ENCODE measurements around the gene CBL. TPM values are rescaled to one million over a fixed set of nuclear protein-coding genes. Genes with fewer than 3 reads are reported as not detected.

CBL gene
- total and polyA plus RNA-seq, 9 donors: 3.6 to 17.9 (median 12.3) TPM

GRCh38 chr11:119295178-119295577 is 89.0 kb downstream of the CBL start:
- Histone ChIP-seq H3K4me1 (ENCODE audit: insufficient read depth) (no peaks in the 10 kb centered on the region), H3K27me3 (no peaks in the 10 kb centered on the region), H3K9me3 (no peaks in the 10 kb centered on the region), H3K27ac (no peak overlapping the region), H3K36me3 (no peaks in the 10 kb centered on the region), H3K4me3 (no peak overlapping the region)
- DNase-seq: no peak
- TF ChIP-seq EP300 (IDR thresholded peaks at IDR 0.05): no peak
- no peak for TF ChIP-seq CTCF (IDR thresholded peaks at IDR 0.05)
- no peak for TF ChIP-seq POLR2A (IDR thresholded peaks at IDR 0.05)
- intact Hi-C loops (cut with DNase I): no loop called here
- WGBS, 3 donors: 51 to 59% (median 55%) methylated on average over 3 of the region's 3 CpGs

DNA sequence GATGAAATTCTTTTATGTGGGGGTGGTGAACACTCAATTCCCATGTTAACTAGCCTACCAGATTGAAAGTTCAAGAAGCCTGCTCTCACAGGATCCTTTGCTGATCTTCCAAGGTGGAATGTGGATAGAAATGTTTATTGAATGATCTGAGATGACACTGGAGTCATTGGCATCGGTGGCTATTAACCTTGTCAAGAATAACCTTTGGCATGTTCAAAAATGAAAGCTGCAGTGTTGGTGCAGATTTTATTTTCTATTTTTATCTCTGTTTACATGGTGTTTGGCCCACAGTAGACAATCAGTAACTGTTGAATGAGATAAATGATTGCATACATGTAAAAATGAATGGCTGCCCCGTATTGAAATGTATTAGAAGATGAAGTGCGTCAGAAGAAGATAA is 91.8 kb downstream of the CBL start:
- no peak overlapping the region for H3K4me3 ChIP-seq
- H3K27ac ChIP-seq: no peak overlapping the region
- no peak for TF ChIP-seq EP300 (IDR thresholded peaks at IDR 0.05)
- no peak for TF ChIP-seq CTCF (IDR thresholded peaks at IDR 0.05)
- TF ChIP-seq POLR2A (IDR thresholded peaks at IDR 0.05): no peak
- no peaks in the 10 kb centered on the region for H3K9me3 ChIP-seq
- H3K27me3 ChIP-seq: no peaks in the 10 kb centered on the region
- no peaks in the 10 kb centered on the region for H3K4me1 ChIP-seq (ENCODE audit: insufficient read depth)
- WGBS, 3 donors: 43 to 63% (median 46%) methylated on average over 3 of the region's 3 CpGs
- intact Hi-C loops (cut with DNase I): no loop called here
- no peaks in the 10 kb centered on the region for H3K36me3 ChIP-seq
- DNase-seq: no peak

DNA sequence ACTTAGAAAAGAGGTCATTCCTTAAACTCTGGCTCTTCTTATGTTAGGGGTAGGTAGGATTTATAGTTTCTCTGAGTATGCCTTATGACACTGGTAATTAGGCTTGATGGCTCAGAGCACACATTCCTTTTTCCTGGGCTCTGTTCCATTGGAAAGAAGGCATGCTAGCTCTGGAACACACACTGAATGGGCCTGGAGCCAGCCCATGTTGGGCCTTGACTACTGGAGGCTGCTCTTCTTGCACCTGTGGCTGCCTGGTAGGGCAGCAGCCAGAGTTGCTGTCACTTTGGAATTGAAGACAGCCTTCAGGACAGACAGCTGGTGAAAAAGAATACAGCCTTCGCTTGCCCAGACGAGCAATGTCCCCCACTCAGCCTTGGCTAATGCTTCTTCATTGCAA is 92.6 kb downstream of the CBL start:
- no peaks in the 10 kb centered on the region for H3K36me3 ChIP-seq
- TF ChIP-seq CTCF (IDR thresholded peaks at IDR 0.05) (no peak), POLR2A (IDR thresholded peaks at IDR 0.05) (no peak), EP300 (IDR thresholded peaks at IDR 0.05) (no peak)
- H3K27me3 ChIP-seq: no peaks in the 10 kb centered on the region
- no peak overlapping the region for H3K4me3 ChIP-seq
- intact Hi-C loops (cut with DNase I): no loop called here
- no peaks in the 10 kb centered on the region for H3K4me1 ChIP-seq (ENCODE audit: insufficient read depth)
- 75 to 90% (median 90%) methylated on average over 2 of the region's 2 CpGs for WGBS, 3 donors
- peak in 1 of 5 donors; percentile 53 for DNase-seq
- H3K27ac ChIP-seq: no peak overlapping the region
- no peaks in the 10 kb centered on the region for H3K9me3 ChIP-seq

GRCh38 chr11:119299416-119299815 is 93.3 kb downstream of the CBL start:
- Histone ChIP-seq H3K4me3 (no peak overlapping the region), H3K36me3 (no peaks in the 10 kb centered on the region), H3K27me3 (no peaks in the 10 kb centered on the region), H3K4me1 (ENCODE audit: insufficient read depth) (no peaks in the 10 kb centered on the region), H3K9me3 (no peaks in the 10 kb centered on the region), H3K27ac (no peak overlapping the region)
- WGBS, 3 donors: 96 to 97% (median 97%) methylated on average over 9 of the region's 9 CpGs
- no peak for DNase-seq
- intact Hi-C loops (cut with DNase I): no loop called here
- TF ChIP-seq POLR2A (IDR thresholded peaks at IDR 0.05) (no peak), CTCF (IDR thresholded peaks at IDR 0.05) (no peak), EP300 (IDR thresholded peaks at IDR 0.05) (no peak)
